Measurements from ENCODE around the gene TBC1D22A.

DNA sequence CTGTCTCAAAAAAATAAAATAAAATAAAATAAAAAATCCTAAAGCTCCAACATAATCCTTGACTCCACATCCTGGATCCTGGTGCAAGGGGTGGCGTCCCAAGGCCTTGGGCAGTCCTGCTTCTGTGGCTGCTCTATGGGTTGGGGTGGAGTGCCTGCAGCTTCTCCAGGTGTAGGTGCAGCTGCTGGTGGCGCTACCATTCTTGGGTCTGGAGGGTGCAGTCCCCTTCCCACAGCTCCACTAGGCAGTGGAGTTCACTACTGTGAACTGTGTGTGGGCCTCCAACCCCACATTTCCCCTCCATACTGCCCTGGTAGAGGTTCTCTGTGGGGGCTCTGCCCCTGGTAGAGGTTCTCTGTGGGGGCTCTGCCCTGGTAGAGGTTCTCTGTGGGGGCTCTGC lies 6.9 kb upstream of the TBC1D22A start:
- no peak for TF ChIP-seq CTCF (IDR thresholded peaks at IDR 0.05; ENCODE audit: insufficient read depth, low read depth, low read length)
- TF ChIP-seq EZH2 (IDR thresholded peaks at IDR 0.05; ENCODE audit: insufficient read depth, low read length), result no peak

Data from astrocyte (in vitro differentiated cells and primary cell).